Measurements from ENCODE around the gene ANO10.
"Not testable (repeated sequence)": the region's sequence is repeated elsewhere in the genome, so short reads cannot be mapped to it uniquely, and the experiment has no call there.

ANO10 gene

DNA sequence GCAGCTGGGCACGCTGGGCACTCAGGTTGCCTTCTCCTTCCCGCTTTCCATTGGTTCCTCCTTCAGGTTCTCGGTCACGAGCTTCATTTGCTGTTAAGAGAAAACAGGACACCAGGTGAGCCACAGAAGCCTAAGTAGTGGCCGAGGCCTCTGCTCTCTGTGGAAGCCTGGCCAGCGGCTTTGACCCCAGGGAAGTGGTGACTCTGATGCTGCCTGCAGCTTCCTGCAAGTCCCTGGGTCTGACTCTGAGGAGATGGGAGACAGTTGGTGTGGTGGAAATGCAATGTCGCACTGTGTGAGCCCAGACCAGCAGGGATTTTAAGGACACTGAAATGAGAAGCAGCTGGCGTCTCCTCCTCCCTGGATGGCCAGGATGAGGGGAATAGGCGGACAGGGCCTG is 254.9 kb downstream of the ANO10 start:
- DNase-seq: no peak

DNA sequence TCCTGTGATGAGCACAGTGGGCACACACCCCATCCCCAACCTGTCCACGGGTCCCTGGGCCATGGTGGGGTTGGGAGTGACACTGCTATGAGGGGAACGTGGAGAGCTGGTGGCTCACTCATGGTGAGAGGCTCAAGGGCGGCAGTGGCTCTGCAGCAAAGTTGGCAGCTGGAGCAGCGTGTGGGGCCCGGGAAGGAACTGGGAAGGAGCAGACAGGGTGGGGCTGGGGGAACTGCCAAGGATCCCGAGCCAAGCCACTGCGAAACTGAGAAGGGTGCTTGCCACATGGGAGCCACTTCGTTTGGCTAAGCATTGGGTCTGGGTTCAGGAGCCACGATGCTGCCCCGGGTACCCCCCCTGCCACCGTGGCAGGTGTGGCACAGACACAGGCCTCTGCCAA is 255.3 kb downstream of the ANO10 start:
- DNase-seq: no peak

DNA sequence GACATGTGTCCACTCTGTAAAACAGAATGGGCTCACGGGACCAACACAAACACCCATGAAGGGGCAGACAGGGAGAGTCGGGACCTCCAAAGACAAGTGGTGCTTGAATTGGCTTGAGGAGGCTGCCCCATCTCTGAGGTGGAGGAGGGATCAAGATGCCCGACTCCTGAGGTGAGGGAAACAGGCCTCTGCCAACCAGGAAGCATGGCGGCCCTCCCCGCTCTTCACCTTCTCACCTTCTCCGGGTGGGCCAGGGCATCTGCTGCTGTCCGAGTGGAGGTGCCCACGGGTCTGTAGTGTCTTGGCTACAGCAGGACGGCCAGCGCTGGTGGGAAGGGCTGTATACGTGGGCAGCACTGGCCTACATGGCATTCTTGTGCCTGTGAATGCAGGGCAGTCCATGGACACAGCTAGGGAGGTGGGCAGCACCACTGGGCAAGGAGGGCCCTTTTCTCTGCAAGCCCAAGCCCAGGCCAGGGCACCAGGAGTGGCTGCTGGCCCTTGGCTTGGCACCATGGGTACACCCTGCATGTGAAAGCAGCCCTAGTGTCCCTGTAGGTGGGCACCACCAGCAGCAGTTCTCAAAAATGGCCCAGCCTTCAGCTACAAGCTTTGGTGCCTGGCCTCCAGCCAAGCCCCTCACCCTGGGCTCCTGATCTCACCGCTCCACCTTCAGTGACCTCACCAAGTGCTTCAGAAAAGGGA is 256.1 kb downstream of the ANO10 start:
- DNase-seq: no peak

DNA sequence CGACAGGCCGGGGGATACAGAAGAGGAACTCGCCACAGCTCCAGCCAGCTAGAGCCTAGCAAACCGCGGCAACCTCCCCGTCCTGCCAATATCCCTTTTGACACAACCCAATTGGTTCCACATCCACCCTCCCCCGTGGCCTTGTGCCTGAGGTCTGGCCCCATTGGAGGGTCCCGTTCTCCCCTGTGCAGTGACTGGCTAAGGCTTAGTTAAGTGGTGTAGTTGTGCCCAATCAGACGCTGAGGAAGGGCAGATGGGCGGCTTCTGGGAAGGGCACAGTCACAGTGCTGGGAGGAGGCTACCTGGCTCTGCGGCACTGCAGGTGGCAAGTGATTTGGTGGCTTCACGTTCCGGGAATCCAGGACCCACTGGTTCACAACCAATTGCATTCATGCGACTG is 256.9 kb downstream of the ANO10 start:
- no peak for DNase-seq

DNA sequence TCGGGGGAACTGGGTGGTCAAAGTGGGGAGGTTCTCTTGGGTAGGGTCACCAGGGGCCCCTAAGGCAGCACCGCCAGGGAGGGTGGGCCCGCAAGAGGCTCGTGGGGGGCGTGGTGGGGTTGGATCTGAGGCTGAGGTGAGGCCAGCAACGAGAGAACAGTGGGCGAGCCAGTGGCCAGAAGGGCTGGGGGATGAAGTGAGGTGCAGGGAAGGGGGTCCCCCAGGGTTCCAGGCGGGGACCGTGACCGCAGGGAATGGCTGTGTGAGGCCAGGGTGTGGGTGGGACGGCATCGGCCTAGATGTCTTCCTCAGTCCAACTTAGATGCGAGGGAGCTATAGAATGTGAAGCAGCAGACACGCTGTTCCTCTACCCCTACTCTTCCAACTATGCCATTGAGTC is 257.3 kb downstream of the ANO10 start:
- DNase-seq: no peak

DNA sequence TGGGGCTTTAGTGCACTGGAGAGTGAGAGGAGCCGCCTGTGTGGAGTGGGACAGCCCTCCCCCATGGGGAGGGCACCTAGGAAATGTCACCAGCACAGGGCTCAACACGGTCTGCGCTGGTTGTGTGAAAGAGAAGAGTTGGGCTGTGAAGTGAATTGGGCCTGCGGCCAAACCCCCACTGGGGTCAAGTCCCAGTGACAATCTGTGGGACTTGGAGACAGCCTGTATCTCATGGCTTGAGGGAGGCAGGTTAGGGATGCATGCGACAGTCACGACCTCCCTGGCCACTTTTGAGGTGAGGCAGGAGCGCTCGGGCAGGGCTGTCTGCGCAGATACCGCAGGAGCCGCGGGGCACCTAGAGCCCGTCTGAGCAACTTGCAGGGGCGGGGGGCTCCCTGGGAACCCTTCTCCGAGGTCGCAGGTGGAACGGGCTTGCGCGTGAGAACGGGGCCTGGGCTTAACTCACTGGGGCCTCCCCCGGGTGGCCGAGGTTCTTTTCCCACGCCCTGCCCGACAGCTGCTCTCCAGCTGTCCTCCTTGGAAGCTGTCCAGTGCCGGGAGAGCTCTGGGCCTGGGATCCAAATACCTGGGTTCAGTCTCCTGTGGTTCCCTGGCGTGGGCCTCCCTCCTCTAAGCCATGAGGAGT is 258.1 kb downstream of the ANO10 start:
- DNase-seq: no peak

DNA sequence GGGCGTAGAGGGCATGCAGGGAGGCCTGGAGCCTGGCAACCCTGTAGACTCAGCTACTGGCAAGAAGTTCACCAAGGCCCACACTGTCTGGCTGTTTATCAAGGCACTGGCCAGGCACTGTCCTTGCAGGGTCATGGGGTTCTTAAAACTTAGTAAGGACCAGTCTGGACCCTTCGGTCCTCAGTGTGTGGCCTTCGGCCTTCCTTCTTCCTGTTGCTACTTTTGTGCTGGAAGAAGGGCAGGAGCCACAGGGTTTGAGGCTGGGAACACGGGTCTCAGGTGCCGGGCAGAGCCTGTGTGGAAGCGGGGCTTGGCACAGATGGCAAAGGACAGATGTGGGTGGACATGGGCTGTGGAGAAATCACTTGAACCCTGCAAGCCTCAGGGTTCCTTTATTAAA is 258.9 kb downstream of the ANO10 start:
- no peak for DNase-seq

DNA sequence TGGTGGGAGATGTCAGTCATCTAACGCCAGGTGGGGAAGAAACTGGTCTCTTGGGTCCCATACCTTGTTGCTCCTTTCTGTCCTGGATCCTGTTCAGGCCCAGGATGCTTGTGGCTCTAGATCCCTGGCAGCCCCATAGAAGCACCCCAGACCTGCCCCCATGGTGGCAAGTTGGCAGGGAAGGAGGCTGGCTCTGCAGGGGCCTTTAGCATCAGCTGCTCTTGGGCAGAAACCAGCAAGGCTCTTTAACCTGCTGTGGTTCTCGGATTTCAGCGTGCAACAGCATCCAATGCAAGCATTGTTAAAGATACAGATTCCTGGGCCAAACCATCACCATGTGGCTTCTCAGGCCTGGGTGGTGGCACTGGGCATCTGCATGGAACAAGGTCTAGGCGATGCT is 259.6 kb downstream of the ANO10 start:
- no peak for DNase-seq

DNA sequence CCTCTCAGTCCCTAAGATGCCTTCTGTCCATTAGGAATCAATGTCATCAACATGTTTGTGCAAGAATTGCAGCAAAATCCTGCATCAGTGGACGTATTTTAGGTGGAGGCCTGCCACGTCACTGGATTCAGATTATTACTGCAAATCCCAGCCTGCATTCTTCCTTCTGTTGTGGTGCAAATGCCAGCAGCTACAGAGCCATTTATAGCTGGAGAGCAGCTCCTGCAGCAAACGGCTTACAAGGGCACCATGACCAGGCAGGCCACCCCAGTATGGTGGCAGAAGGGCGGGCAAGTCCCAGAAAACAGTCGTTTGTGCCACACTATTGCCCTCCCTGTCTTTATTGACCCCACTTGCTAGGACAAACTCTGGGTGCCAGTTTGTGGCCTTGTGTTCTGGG is 260.7 kb downstream of the ANO10 start:
- no peak for DNase-seq

DNA sequence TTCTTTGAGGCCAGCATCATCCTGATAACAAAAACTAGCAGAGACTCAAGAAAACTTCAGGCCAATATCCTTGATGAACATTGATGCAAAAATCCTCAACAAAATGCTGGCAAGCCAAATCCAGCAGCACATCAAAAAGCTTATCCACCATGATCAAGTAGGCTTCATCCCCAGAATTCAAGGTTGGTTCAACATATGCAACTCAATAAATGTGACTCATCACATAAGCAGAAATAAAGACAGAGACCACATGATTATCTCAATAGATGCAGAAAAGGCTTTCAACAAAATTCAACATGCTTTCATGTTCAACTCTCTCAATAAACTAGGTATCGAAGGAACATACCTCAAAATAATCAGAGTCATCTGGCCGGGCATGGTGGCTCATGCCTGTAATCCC is 265.8 kb downstream of the ANO10 start:
- not testable (repeated sequence) for DNase-seq

DNA sequence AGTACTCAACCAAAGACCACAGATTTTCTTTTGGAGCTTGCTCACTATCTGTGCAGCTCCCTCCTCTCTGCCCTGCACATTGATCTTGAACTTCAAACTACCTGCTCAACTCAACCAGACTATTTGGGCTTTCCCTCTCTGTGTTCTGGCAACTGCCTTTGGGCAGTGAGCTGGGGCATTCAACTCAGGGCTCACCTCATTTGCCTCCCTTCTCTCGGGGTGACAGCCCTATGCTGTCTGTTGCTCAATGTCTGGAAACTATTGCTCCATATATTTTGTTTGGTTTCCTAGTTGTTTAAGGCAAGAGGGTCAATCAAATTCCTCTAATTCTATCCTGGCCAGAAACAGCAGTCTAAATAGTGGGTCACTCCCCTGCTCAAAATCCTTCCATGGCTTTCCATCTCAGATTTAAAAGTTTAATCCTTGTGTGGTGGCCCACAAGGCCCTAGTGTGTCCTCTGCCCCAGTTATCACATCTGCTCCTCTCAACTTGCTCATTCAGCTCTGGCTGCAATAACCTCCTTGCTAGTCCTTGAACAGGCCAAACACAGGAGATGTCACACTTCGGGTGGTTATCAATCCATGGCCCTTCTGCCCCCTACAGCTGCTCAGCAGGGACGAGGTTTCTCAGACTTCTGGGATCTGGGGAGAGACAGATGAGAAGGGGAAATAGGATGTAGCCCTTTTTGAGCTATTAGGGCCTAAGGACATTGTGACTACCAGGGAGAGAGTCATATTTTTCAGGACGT is 267.7 kb downstream of the ANO10 start:
- no peak for DNase-seq

DNA sequence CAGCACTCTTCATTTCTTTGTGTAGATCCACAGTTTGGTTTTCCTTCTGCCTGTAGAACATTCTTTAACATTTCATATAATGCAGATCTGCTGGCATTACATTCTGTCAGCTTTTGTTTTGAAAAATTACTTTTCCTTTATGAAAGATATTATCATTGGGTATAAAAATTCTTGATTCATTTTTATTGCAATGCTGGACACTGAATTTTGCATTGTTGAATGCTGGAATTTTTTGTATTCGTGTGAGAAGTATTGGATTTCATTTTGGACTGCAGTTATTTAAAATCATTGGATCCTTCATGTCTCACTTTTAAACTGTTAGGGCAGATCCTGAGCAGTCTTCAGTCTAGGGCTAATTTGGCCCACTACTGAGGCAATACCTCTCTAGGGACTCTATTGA is 268.4 kb downstream of the ANO10 start:
- no peak for DNase-seq

DNA sequence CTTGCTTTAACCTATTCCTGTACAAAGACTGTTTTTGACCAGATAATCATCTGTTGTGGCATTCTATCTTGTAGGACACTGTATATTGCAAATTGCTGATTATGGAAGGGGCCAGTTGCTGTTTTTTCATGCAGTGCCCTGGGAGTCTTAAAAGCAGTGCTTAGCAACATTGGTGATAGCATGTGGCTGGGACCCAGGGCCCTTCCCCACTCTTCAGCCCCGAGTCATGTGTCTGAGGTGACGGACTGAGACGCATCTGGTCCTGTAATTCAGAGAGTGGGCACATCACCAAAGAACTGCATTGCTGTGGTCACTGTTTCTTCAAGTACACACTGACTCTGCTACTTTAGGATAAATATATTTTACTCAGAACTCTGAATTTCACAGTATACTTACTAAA is 272.1 kb downstream of the ANO10 start:
- no peak for DNase-seq

DNA sequence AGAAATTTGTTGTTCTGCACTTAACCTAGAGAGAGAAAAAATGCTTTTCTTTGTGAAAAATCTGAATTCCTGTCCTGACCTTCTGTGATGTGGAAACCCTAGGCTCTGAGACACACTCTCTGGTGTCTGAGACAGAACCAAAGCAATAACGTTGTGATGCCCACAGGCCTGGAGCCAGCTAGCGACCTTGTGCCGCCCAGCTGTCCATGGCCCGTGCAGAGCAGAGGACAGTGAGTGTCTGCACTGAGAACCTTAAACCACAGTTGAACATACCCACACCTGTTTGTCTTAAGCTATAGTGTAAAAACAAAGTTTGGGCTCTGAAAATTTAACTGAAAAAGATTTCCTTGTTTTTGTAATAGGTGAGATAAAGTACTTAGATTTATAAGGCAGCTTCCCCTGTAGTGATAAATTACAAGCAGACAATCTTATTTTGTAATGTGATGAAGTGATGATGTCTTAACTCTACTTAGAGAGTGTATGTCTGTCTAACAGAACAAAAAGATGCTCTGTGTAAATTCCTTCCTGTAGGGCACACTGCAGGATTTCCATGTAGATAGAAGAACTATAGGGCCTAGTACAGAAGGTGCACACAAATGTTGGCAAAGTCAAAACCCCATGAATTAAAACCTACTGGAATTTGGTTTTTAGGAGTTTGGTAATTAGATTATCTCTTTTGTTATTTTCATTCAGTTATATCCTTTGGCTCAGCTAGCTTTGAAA is 272.8 kb downstream of the ANO10 start:
- DNase-seq: no peak

DNA sequence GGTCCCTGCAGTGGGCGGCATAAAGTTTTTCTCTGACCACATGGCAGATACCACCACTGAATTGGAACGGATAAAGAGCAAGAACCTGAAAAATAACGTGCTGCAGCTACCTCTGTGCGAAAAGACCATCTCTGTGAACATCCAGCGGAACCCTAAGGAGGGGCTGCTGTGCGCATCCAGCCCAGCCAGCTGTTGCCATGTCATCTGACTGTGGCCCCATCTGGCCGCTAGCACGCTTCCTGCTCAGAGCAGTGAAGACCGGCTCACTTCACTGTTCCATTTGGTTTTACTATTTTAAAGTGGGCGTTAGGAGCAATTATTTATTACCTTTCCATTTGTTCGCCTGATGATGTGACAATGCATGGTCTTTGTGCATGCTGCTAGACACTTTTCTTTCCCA is 273.5 kb downstream of the ANO10 start:
- no peak for DNase-seq

DNA sequence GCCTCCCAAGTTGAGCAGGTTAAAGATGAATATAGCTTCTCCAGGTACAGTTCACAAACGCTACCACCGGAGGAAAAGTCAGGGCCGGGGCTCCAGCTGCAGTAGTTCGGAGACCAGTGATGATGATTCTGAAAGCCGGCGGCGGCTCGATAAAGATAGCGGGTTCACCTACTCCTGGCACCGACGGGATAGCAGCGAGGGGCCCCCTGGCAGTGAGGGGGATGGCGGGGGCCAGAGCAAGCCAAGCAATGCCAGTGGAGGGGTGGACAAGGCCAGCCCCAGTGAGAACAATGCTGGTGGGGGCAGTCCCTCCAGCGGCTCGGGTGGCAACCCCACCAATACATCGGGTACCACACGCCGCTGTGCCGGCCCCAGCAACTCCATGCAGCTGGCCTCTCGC is 274.0 kb downstream of the ANO10 start:
- DNase-seq: no peak

DNA sequence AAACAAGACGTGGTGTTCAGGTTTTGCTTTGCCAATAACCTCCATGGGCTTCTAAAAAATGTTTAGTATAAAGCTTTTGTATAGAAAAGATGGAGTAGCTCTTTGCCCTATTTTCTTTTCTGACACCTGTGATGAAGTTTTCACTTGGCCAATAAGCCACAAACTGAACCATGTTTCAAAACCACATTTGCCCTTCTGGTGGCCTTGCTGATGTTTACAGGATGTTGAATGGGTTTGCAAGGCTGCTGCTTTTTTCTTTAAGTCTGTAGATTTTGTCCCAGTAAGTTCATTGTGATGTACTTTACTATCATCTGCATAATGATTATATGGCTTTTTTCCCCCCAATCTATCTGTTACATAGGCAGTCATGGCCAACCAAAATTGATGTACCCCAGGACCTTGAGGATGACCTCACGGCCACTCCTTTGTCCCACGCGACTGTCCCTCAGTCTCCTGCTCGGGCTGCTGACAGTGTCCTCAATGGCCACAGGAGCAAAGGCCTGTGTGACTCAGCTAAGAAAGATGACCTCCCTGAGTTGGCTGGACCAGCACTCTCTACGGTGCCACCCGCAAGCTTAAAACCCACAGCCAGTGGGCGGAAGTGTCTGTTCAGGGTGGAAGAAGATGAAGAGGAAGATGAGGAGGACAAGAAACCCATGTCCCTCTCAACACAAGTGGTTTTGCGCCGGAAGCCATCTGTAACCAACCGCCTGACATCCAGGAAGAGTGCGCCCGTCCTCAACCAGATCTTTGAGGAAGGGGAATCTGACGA is 274.6 kb downstream of the ANO10 start:
- no peak for DNase-seq

DNA sequence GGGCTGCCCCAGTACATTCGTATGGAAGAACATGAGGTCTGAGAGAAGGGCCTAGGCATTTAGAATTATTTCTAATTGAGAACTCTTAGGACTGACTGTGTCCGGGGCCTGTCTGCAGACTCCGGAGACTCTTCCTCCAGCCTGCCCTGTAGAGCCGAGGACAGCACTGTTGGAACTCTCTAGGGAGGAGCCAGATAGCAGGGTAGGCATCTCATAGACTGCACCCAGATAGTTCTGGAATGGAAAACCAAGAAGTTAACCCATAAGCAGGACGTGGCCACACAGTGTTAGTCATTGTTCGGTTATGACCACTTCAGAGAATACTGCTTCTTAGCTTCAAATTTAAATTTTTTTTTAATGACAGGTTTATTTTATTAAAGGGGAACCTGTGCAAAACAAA is 275.9 kb downstream of the ANO10 start:
- DNase-seq: no peak

DNA sequence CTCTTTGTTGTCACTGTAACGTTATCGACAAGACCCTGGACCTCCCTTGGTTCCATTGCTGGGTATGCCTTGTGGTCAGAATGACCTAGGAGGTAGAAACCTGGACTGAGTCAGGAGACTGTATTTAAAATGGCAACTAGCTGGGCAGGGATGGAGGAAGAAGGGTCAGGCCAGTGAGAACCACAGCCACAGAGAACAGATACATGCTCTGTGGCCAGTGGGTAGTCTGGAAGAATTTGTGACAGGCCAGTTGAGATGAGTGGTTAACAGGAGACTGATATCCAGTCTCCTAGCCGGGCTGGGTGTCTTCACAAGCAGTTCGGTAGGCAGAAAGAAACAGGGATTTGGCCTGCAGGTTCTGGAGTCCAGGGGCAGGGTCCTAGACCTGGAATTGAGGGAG is 276.6 kb downstream of the ANO10 start:
- DNase-seq: no peak

DNA sequence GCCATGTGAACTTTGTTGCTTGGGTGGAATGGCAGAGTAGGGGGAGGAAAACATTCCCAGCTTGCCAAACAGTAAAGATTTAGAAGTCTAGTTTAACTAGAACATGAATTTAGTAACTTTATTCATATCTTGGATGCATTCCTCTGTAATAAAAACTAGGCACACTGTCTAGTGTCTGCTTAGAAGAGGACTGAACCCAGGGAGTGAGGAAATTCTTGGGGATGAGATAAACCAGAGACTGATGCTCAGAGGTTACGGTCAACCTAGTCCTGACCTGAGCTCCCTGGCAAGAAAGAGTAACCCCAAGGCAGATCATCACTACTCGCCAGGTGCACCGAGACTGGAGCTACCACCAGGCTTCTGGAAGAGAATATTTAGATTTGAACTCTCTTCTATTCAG is 277.3 kb downstream of the ANO10 start:
- DNase-seq: no peak

DNA sequence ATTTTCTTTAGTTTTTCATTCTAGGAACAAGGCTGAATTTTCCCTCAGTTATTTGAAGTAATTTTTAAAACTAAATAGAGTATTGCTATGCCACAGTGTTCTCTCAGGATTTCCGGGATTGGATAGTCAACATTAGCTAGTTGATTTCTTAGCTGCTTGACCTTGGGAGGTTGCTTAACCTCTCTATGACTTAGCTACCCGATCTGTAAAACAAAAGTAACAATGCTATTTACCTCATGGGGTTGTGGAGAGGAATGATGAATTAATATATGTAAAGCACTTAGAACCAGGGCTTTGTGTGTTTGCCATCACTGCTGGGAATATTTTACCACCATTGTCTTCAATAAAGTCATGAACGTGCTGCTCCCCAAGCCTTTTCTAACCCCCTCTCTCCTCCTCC is 278.0 kb downstream of the ANO10 start:
- DNase-seq: no peak

DNA sequence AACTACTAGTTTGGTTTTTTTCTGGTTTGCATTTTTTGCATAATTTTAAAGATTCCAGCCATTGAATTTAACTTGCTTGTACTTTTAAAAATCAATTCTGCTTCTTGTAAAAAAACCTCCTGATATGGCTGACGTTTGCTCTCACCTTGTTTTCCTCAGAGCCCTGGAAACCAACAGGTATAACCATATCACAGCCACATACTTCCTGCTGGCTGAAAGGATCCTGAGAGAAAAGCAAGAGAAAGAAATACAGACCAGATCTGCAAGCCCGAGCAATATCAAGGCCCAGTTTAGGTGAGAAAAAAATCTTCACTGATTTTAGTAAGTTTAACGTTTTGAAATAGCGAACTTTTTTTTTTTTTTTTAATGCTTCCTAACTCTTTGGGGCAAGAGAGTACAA is 278.6 kb downstream of the ANO10 start:
- DNase-seq: no peak

DNA sequence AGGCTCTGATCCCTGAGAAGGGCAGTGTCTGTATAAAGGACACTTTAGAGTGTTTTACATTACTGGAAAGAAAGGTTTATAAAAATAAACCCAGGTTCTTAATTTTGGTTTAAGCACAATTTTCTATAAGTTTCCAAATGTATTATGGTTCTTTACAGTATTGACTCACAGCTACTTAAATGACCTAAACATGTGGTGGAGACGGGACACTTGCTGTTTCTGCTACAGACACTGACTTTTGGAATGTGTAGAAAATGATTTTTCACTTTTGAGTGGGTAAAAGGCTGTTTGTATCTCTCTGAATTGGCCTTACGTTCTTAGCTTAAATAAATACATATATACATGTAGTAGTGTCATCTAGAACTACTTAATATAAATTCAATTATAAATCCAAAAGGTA is 280.0 kb downstream of the ANO10 start:
- no peak for DNase-seq
